HepG2 (cell line): ENCODE results near the gene ATP9B. TPM values are rescaled to one million over a fixed set of nuclear protein-coding genes. Genes with fewer than 3 reads are reported as not detected.

Experiments
- ATAC-seq: fragments of 200-7000 bp; cut with Tn5 transposase; 3 replicates; pipeline ENCODE4 v1.9.1; 2020; ENCODE audit warnings: mild to moderate bottlenecking, moderate library complexity
- BruUV-seq: library from RNA; stranded (reverse); fragments of 400-500 nt; replicated peaks from 2 replicates; lab custom pipeline; 2021; lab: Mats Ljungman, UMichigan
- CTCF ChIA-PET: fragments of 300-600 bp; formaldehyde crosslinking; extraction: SDS; loops from one replicate; lab custom pipeline; 2021; ENCODE audit warnings: low total read pairs, inconsistent platforms, low intra/inter-chr PET ratio; lab: Yijun Ruan, JAX
- POLR2A ChIA-PET: fragments of 350-600 bp; sonication (Branson Sonifier 250); formaldehyde crosslinking; loops from one replicate; lab custom pipeline; 2020; ENCODE audit warnings: antibody characterized with exemption, inconsistent platforms; lab: Yijun Ruan, JAX
- DNase-seq: peaks from one replicate; pipeline ENCODE4 v3.0.0-alpha.2; 2015; ENCODE audit warnings: low spot score
- FAIRE-seq: peaks from 3 replicates; lab custom pipeline; 2011; peaks lifted over from hg19 to GRCh38; lab: Jason Lieb, UNC
- H2AFZ ChIP-seq: one replicate; pipeline ENCODE4 v1.6.1; 2011; ENCODE audit warnings: low read length, inconsistent platforms
- H3K27ac ChIP-seq: fragments of 300-600 bp; 3 replicates; pipeline ENCODE4 v1.8.0; 2011; ENCODE audit warnings: mixed run types, mild to moderate bottlenecking, mixed read lengths, low read length, inconsistent platforms; ENCODE audit not compliant: insufficient read depth; ENCODE audit errors: extremely low read length
- H3K27me3 ChIP-seq, 2 experiments: fragments of 200-600 bp in 1 of 2; 2 replicates in 1 of 2; 3 replicates in 1 of 2; pipeline versions ENCODE4 v1.6.0 to v1.8.0; 2011; ENCODE audit warnings: low read length in 2 of 2, mild to moderate bottlenecking in 2 of 2, moderate library complexity in 2 of 2, inconsistent platforms in 1 of 2; ENCODE audit not compliant: insufficient read depth in 2 of 2, control insufficient read depth in 1 of 2
- H3K36me3 ChIP-seq, 2 experiments: fragments of 200-600 bp in 1 of 2; replicated peaks in 1 of 2; 2 replicates in 1 of 2; 3 replicates in 1 of 2; pipeline versions ENCODE4 v1.5.1 to v1.8.0; 2011; ENCODE audit warnings: low read length in 2 of 2, inconsistent platforms in 1 of 2; ENCODE audit not compliant: insufficient read depth in 2 of 2, control insufficient read depth in 1 of 2
- H3K4me1 ChIP-seq: 2 replicates; pipeline ENCODE4 v1.5.1; 2012; ENCODE audit warnings: low read length, inconsistent platforms; ENCODE audit not compliant: insufficient read depth
- H3K4me2 ChIP-seq: 2 replicates; pipeline ENCODE4 v1.6.0; 2011; ENCODE audit warnings: low read depth, low read length, inconsistent platforms
- H3K4me3 ChIP-seq, 3 experiments: fragments of 200-600 bp in 1 of 3; sonication (generic), shearing (Covaris generic) in 1 of 3; replicated peaks in 1 of 3; 2 replicates each; pipeline ENCODE4 v1.5.1; 2011 to 2016; ENCODE audit warnings: low read length in 3 of 3, inconsistent platforms in 2 of 3, low read depth in 2 of 3, mild to moderate bottlenecking in 2 of 3, control low read depth in 1 of 3, mixed read lengths in 1 of 3; ENCODE audit not compliant: insufficient read depth in 1 of 3
- H3K79me2 ChIP-seq: one replicate; pipeline ENCODE4 v1.6.1; 2011; ENCODE audit warnings: low read length, inconsistent platforms; ENCODE audit not compliant: insufficient read depth
- H3K9ac ChIP-seq: 2 replicates; pipeline ENCODE4 v1.6.0; 2011; ENCODE audit warnings: mild to moderate bottlenecking, low read depth, low read length, inconsistent platforms; ENCODE audit not compliant: insufficient read depth
- H3K9me3 ChIP-seq: 2 replicates; pipeline ENCODE4 v1.5.1; 2012; ENCODE audit warnings: mild to moderate bottlenecking, low read length
- H4K20me1 ChIP-seq: 2 replicates; pipeline ENCODE4 v1.6.0; 2011; ENCODE audit warnings: inconsistent platforms, mild to moderate bottlenecking, low read length, moderate library complexity; ENCODE audit not compliant: insufficient read depth
- ASH2L ChIP-seq: fragments of 300-600, 200-600 bp; sonication (generic); IDR thresholded peaks from 2 replicates; pipeline ENCODE4 v1.7.0; 2017; ENCODE audit warnings: low read depth, mild to moderate bottlenecking, moderate library complexity, mixed read lengths, low read length; ENCODE audit not compliant: insufficient read length
- ATM ChIP-seq: fragments of 450-650 bp; IDR thresholded peaks from 2 replicates; pipeline ENCODE4 v1.7.1; 2017; ENCODE audit warnings: mild to moderate bottlenecking, borderline replicate concordance
- CEBPG ChIP-seq: IDR thresholded peaks from 2 replicates; pipeline ENCODE4 v1.6.1; 2016
- DMAP1 ChIP-seq: IDR thresholded peaks from 2 replicates; pipeline ENCODE4 v1.6.1; 2016
- FIP1L1 ChIP-seq: fragments of 200-400 bp; formaldehyde crosslinking; IDR thresholded peaks from 2 replicates; pipeline ENCODE4 v1.6.1; 2018; ENCODE audit warnings: low read depth, mild to moderate bottlenecking, low read length, moderate library complexity, borderline replicate concordance; ENCODE audit not compliant: insufficient read depth
- KLF6 ChIP-seq: IDR thresholded peaks from 2 replicates; pipeline ENCODE4 v1.8.0; 2016; ENCODE audit warnings: missing biosample characterization, missing genetic modification reagents
- MATR3 ChIP-seq: sonication (generic); formaldehyde crosslinking; IDR thresholded peaks from 2 replicates; pipeline ENCODE4 v1.4.0; 2020; ENCODE audit warnings: missing genetic modification reagents
- RAD51 ChIP-seq: fragments of 450-650 bp; IDR thresholded peaks from 2 replicates; pipeline ENCODE4 v1.6.1; 2016; ENCODE audit warnings: borderline replicate concordance
- REPIN1 ChIP-seq: sonication (generic); formaldehyde crosslinking; IDR thresholded peaks from 2 replicates; pipeline ENCODE4 v1.8.0; 2022; ENCODE audit warnings: missing genetic modification reagents, low read depth, mild to moderate bottlenecking, borderline replicate concordance
- SOX13 ChIP-seq, 3 experiments: fragments of 450-650 bp in 1 of 3; sonication (generic) in 1 of 3; formaldehyde crosslinking in 1 of 3; IDR thresholded peaks in 2 of 3; conservative IDR thresholded peaks in 1 of 3; 2 replicates each; pipeline versions ENCODE4 v1.5.0 to v1.6.1; 2016 to 2020; ENCODE audit warnings: antibody characterized with exemption in 1 of 3, mild to moderate bottlenecking in 1 of 3, missing compliant biosample characterization in 1 of 3, missing genetic modification reagents in 1 of 3, moderate library complexity in 1 of 3
- SRY ChIP-seq: sonication (generic); formaldehyde crosslinking; IDR thresholded peaks from 2 replicates; pipeline ENCODE4 v1.8.0; 2022; ENCODE audit warnings: mild to moderate bottlenecking, missing genetic modification reagents
- TARDBP ChIP-seq: sonication (generic); formaldehyde crosslinking; IDR thresholded peaks from 2 replicates; pipeline ENCODE4 v1.8.0; 2022; ENCODE audit warnings: mild to moderate bottlenecking, missing genetic modification reagents
- ZNF17 ChIP-seq: sonication (generic); formaldehyde crosslinking; IDR thresholded peaks from 2 replicates; pipeline ENCODE4 v1.5.0; 2020; ENCODE audit warnings: mild to moderate bottlenecking, missing genetic modification reagents
- ZNF263 ChIP-seq: sonication (generic); formaldehyde crosslinking; IDR thresholded peaks from 2 replicates; pipeline ENCODE4 v1.4.0; 2020; ENCODE audit warnings: missing genetic modification reagents
- ZNF563 ChIP-seq: sonication (generic); formaldehyde crosslinking; IDR thresholded peaks from 2 replicates; pipeline ENCODE4 v1.8.0; 2022; ENCODE audit warnings: mild to moderate bottlenecking, moderate library complexity, missing genetic modification reagents
- ZNF572 ChIP-seq: sonication (generic); formaldehyde crosslinking; IDR thresholded peaks from 2 replicates; pipeline ENCODE4 v1.5.1; 2020; ENCODE audit warnings: mild to moderate bottlenecking, missing genetic modification reagents
- WGBS: methylation state at CpG from one replicate; pipeline ENCODE4 v1.1.6; 2017; ENCODE audit warnings: low lambda C conversion rate; 5-methylcytosine and 5-hydroxymethylcytosine counted together
- in situ Hi-C: cut with HindIII; loops from 2 replicates; pipeline ENCODE4 v1.10.0; 2017; ENCODE audit warnings: low pct_unique_long_range_greater_than_20kb; ENCODE audit not compliant: extremely low pct_ligation_motif_present
- intact Hi-C: fragments of 100-400 bp; cut with micrococcal nuclease; formaldehyde crosslinking; loops from one replicate; pipeline ENCODE4 v1.10.0; 2022; ENCODE audit not compliant: unreplicated experiment
- polyA plus RNA-seq, 8 experiments: library from polyadenylated mRNA; depleted of rRNA in 3 of 8; stranded (reverse) in 7 of 8; unstranded in 1 of 8; fragments of >200 nt; fragmentation: Illumina TruSeq in 4 of 8; extraction: Trizol in 4 of 8; gene quantifications; 2 replicates each; pipeline versions ENCODE4 v1.2.1 to v1.2.3, GENCODE V29; 2011 to 2016; ENCODE audit warnings: low read depth in 4 of 8, missing spikeins in 1 of 8, mixed read lengths in 1 of 8; ENCODE audit not compliant: insufficient read depth in 1 of 8
- total RNA-seq, 5 experiments: library from RNA; depleted of rRNA; stranded (reverse); fragments of >200 nt; fragmentation: Illumina TruSeq; extraction: Trizol; gene quantifications; 2 replicates each; pipeline ENCODE4 v1.2.3, GENCODE V29; 2016; ENCODE audit warnings: low read depth in 1 of 5
- TF ChIP-seq, protein P1 (sequence below): sonication (generic); formaldehyde crosslinking; conservative IDR thresholded peaks from 2 replicates; pipeline ENCODE4 v1.5.0; 2020; ENCODE audit warnings: missing genetic modification reagents
- TF ChIP-seq, protein P2 (sequence below): sonication (generic); formaldehyde crosslinking; IDR thresholded peaks from 2 replicates; pipeline ENCODE4 v1.8.1; 2023; ENCODE audit warnings: missing genetic modification reagents, mild to moderate bottlenecking, borderline replicate concordance
- TF ChIP-seq, protein P3 (sequence below): sonication (generic); formaldehyde crosslinking; IDR thresholded peaks from 2 replicates; pipeline ENCODE4 v1.4.0; 2020; ENCODE audit warnings: missing genetic modification reagents, low read depth, mild to moderate bottlenecking, borderline replicate concordance

Gene ATP9B
- total and polyA plus RNA-seq, 2 of the 13 experiments (the other 11 are each of a cell fraction or from before 2014, with no cell fraction given), result 10.8 to 11.3 TPM

DNA sequence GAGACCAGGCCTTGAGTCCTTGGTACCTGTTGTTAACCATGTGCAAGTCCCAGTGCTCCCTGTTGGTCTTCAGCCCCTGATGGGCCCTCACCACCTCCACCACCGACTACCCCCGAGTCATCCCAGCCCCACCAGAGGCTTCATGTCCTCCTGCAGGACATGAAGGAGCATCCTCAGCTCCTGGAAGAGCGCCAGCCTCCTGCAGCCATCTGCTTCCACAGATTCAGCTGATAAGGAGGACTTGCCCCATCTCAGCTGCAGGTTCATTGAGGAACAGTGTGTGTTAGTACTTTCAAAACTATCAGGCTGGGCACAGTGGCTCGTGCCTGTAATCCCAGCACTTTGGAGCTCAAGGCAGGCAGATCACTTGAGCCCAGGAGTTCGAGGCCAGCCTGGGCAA, 151.9 kb downstream of the ATP9B start:
- no peak for ATAC-seq
- Histone ChIP-seq H3K36me3 (no peaks in the 10 kb centered on the region; a peak in 2 of 5 replicates), H3K4me3 (no peak overlapping the region), H3K9ac (no peak overlapping the region), H3K9me3 (no peaks in the 10 kb centered on the region), H3K4me1 (no peaks in the 10 kb centered on the region), H3K79me2 (no peaks in the 10 kb centered on the region)
- DNase-seq, result no peak
- TF ChIP-seq FIP1L1 (no peak), ZNF563 (CRISPR knock-in tag) (no peak), REPIN1 (CRISPR knock-in tag) (no peak), SRY (CRISPR knock-in tag) (no peak), ZNF263 (no peak), DMAP1 (CRISPR knock-in tag) (no peak), MATR3 (no peak), CEBPG (no peak), KLF6 (CRISPR knock-in tag) (no peak), ASH2L (no peak), ZNF17 (CRISPR knock-in tag) (no peak), RAD51 (no peak), ZNF572 (no peak), ATM (no peak), TARDBP (CRISPR knock-in tag) (no peak), SOX13 (IDR thresholded peaks at IDR 0.05) (no peak), SOX13 (CRISPR knock-in tag; conservative IDR thresholded peaks at IDR 0.05 in 1 of 2, IDR thresholded peaks at IDR 0.05 in 1 of 2) (no peak)
- TF ChIP-seq, protein P1, sequence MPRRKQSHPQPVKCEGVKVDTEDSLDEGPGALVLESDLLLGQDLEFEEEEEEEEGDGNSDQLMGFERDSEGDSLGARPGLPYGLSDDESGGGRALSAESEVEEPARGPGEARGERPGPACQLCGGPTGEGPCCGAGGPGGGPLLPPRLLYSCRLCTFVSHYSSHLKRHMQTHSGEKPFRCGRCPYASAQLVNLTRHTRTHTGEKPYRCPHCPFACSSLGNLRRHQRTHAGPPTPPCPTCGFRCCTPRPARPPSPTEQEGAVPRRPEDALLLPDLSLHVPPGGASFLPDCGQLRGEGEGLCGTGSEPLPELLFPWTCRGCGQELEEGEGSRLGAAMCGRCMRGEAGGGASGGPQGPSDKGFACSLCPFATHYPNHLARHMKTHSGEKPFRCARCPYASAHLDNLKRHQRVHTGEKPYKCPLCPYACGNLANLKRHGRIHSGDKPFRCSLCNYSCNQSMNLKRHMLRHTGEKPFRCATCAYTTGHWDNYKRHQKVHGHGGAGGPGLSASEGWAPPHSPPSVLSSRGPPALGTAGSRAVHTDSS (CRISPR knock-in tag), result no peak
- TF ChIP-seq, protein P2, sequence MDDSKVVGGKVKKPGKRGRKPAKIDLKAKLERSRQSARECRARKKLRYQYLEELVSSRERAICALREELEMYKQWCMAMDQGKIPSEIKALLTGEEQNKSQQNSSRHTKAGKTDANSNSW (CRISPR knock-in tag), result no peak
- TF ChIP-seq, protein P3, sequence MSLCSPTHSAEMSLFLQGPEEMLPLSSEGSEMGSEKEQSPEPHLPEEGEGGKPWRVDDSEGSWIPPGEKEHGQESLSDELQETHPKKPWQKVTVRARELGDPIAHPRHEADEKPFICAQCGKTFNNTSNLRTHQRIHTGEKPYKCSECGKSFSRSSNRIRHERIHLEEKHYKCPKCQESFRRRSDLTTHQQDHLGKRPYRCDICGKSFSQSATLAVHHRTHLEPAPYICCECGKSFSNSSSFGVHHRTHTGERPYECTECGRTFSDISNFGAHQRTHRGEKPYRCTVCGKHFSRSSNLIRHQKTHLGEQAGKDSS (CRISPR knock-in tag), result no peak
- TF ChIP-seq, all 625 proteins: peak for 0
- H2AFZ ChIP-seq, result no peak overlapping the region
- no TSS peak for BruUV-seq
- no peak for FAIRE-seq
- WGBS, result 92% methylated on average over 5 of the region's 5 CpGs
- ChIA-PET POLR2A (no interaction called here), CTCF (no interaction called here)
- in situ Hi-C loops (no loop called here), intact Hi-C loops (no loop called here)
- H3K27ac ChIP-seq, result no peak overlapping the region
- H4K20me1 ChIP-seq, result no peaks in the 10 kb centered on the region
- no peaks in the 10 kb centered on the region for H3K27me3 ChIP-seq
- no peak overlapping the region for H3K4me2 ChIP-seq
